K562 (cell line): ENCODE results near the gene CTDSPL. TPM values are rescaled to one million over a fixed set of nuclear protein-coding genes. Genes with fewer than 3 reads are reported as not detected.

Source experiments
- CBX1 ChIP-seq: sonication (generic); IDR thresholded peaks from 2 replicates; pipeline ENCODE4 v1.6.1; 2016; ENCODE audit warnings: antibody characterized with exemption, low read depth, mild to moderate bottlenecking
- ESRRA ChIP-seq: fragments of 450-650 bp; IDR thresholded peaks from 2 replicates; pipeline ENCODE4 v1.6.1; 2014; ENCODE audit warnings: low read depth, mild to moderate bottlenecking, moderate library complexity, borderline replicate concordance
- FOS ChIP-seq: IDR thresholded peaks from 3 replicates; pipeline ENCODE4 v1.6.1; 2011; ENCODE audit not compliant: insufficient read length; ENCODE audit errors: extremely low read depth
- GATAD2A ChIP-seq: fragments of 450-650 bp; IDR thresholded peaks from 2 replicates; pipeline ENCODE4 v1.6.1; 2017
- HDGF ChIP-seq: fragments of 450-650 bp; IDR thresholded peaks from 2 replicates; pipeline ENCODE4 v1.6.1; 2016
- IRF2 ChIP-seq: sonication (generic); formaldehyde crosslinking; IDR thresholded peaks from 2 replicates; pipeline ENCODE4 v1.8.1; 2022; ENCODE audit warnings: mild to moderate bottlenecking, missing genetic modification reagents
- LCOR ChIP-seq: sonication (generic); formaldehyde crosslinking; IDR thresholded peaks from 2 replicates; pipeline ENCODE4 v1.8.0; 2022; ENCODE audit warnings: mild to moderate bottlenecking, missing genetic modification reagents
- MCM2 ChIP-seq: fragments of 450-650 bp; IDR thresholded peaks from 2 replicates; pipeline ENCODE4 v1.6.1; 2017; ENCODE audit warnings: low read depth, mild to moderate bottlenecking
- MYNN ChIP-seq, 2 experiments: sonication (generic); formaldehyde crosslinking in 1 of 2; IDR thresholded peaks; 2 replicates each; pipeline versions ENCODE4 v1.5.0 to v1.6.1; 2016 to 2020; ENCODE audit warnings: antibody characterized with exemption in 1 of 2, missing genetic modification reagents in 1 of 2
- NCOA2 ChIP-seq, 2 experiments: fragments of 450-650 bp; IDR thresholded peaks; 2 replicates each; pipeline ENCODE4 v1.6.1; 2018; ENCODE audit warnings: mild to moderate bottlenecking in 2 of 2, moderate library complexity in 1 of 2; ENCODE audit not compliant: partially characterized antibody in 2 of 2
- NRF1 ChIP-seq, 2 experiments: fragments of 450-650 bp; IDR thresholded peaks in 1 of 2; conservative IDR thresholded peaks in 1 of 2; 2 replicates each; pipeline ENCODE4 v1.6.1; 2014; ENCODE audit warnings: mild to moderate bottlenecking in 2 of 2
- PCBP1 ChIP-seq: fragments of 200-400 bp; formaldehyde crosslinking; IDR thresholded peaks from 2 replicates; pipeline ENCODE4 v1.6.1; 2018; ENCODE audit warnings: mild to moderate bottlenecking, low read depth, low read length; ENCODE audit not compliant: poor library complexity, severe bottlenecking
- PHTF2 ChIP-seq: fragments of 250-450 bp; sonication (Bioruptor Pico); IDR thresholded peaks from 2 replicates; pipeline ENCODE4 v1.5.0; 2021; ENCODE audit warnings: mild to moderate bottlenecking
- PURB ChIP-seq: sonication (generic); formaldehyde crosslinking; IDR thresholded peaks from 2 replicates; pipeline ENCODE4 v1.9.0; 2021; ENCODE audit warnings: low read depth, mild to moderate bottlenecking, missing genetic modification reagents
- RBM17 ChIP-seq: fragments of 200-400 bp; formaldehyde crosslinking; IDR thresholded peaks from 2 replicates; pipeline ENCODE4 v1.6.1; 2017; ENCODE audit warnings: low read depth, mild to moderate bottlenecking, low read length, borderline replicate concordance
- SMARCE1 ChIP-seq: fragments of 450-650 bp; IDR thresholded peaks from 2 replicates; pipeline ENCODE4 v1.7.1; 2016; ENCODE audit warnings: mild to moderate bottlenecking
- ZBTB1 ChIP-seq: sonication (generic); formaldehyde crosslinking; IDR thresholded peaks from 2 replicates; pipeline ENCODE4 v1.8.1; 2023; ENCODE audit warnings: missing genetic modification reagents, low read depth, mild to moderate bottlenecking, borderline replicate concordance
- ZNF717 ChIP-seq: fragments of 250-450 bp; sonication (Bioruptor Pico); IDR thresholded peaks from 2 replicates; pipeline ENCODE4 v1.5.0; 2021
- polyA plus RNA-seq, 8 experiments: library from polyadenylated mRNA; depleted of rRNA in 4 of 8; stranded (reverse) in 5 of 8; unstranded in 3 of 8; fragments of >200 nt; fragmentation: Nextera tagmentation in 2 of 8; fragmentation: Illumina TruSeq in 1 of 8; extraction: Ambion mirVana in 2 of 8; extraction: Trizol in 1 of 8; gene quantifications; 2 replicates each; pipeline versions ENCODE4 v1.2.1 to v1.2.3, GENCODE V29; 2011 to 2014; ENCODE audit warnings: inconsistent platforms in 1 of 8, missing spikeins in 1 of 8
- total RNA-seq, 7 experiments: library from RNA; depleted of rRNA in 6 of 7; stranded (reverse); fragments of >200 nt in 6 of 7; fragmentation: Illumina TruSeq in 2 of 7; extraction: Trizol in 2 of 7; gene quantifications; 2 replicates each; pipeline versions ENCODE4 v1.2.1 to v1.2.3, GENCODE V29; 2011 to 2021; ENCODE audit warnings: low replicate concordance in 1 of 7
- TF ChIP-seq, protein P1 (sequence below), 2 experiments: fragments of 450-650 bp; IDR thresholded peaks; 2 replicates each; pipeline ENCODE4 v1.6.1; 2016
- TF ChIP-seq, protein P2 (sequence below): fragments of 250-450 bp; sonication (Bioruptor Pico); IDR thresholded peaks from 2 replicates; pipeline ENCODE4 v1.8.0; 2021; ENCODE audit warnings: borderline replicate concordance, mild to moderate bottlenecking, moderate library complexity; ENCODE audit not compliant: poor library complexity, severe bottlenecking
- TF ChIP-seq, protein P3 (sequence below): fragments of 450-650 bp; IDR thresholded peaks from 2 replicates; pipeline ENCODE4 v1.6.1; 2017; ENCODE audit warnings: antibody characterized with exemption, mild to moderate bottlenecking

The CTDSPL gene
- total and polyA plus RNA-seq, 9 of the 15 experiments (the other 6 are each of a cell fraction or from before 2014, with no cell fraction given), result 5.1 to 19.3 (median 11.3) TPM

DNA sequence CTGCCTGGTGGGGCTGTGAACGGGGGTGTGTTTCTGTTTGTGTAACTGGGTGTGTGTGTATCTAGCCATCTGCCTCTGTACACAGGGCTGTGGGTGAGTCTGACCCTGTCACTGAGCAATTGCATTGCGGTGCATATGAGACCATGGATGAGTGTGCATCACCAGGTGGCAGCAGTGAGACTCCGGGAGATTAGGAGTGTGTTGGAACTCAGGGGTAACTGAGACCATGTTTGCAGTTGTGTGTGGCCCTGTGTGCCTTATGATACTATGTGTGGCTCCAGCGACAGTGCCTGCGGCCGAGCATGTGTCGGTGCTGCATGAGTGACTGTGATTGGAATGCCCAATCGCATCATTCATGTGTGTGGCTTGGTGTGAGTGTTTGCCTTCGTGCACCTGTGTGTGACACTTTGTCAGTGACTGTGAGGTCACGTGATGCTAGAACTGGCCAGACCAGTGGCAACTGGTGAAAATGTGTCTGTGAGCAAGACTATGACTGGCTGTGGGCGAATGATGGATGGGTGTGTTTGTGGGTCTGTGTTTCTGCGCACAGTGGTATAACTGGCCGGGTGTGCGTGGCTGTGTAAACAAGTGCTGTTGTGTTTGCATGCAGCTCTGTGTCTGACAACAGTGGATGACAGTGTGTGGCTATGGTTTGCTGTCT is 142.9 kb downstream of the CTDSPL start (continued):
- TF ChIP-seq PURB (CRISPR knock-in tag) (no peak), RBM17 (no peak), PHTF2 (CRISPR knock-in tag) (no peak), NRF1 (conservative IDR thresholded peaks at IDR 0.05 in 1 of 2, IDR thresholded peaks at IDR 0.05 in 1 of 2) (no peak), IRF2 (CRISPR knock-in tag) (0 out of 2 replicates have a peak, but pooled peaks have one; percentile 48), ZBTB1 (CRISPR knock-in tag) (no peak), ESRRA (no peak), GATAD2A (no peak), HDGF (peak; percentile 66; the same call in 1 of the 2 replicates), PCBP1 (no peak), MCM2 (no peak), FOS (no peak), SMARCE1 (no peak), NCOA2 (IDR thresholded peaks at IDR 0.05; ENCODE audit: partially characterized antibody in 2 of 2) (no peak), ZNF717 (CRISPR knock-in tag) (no peak), CBX1 (no peak), LCOR (CRISPR knock-in tag) (no peak), MYNN (IDR thresholded peaks at IDR 0.05) (no peak), MYNN (CRISPR knock-in tag; IDR thresholded peaks at IDR 0.05) (no peak)
- TF ChIP-seq, protein P1, sequence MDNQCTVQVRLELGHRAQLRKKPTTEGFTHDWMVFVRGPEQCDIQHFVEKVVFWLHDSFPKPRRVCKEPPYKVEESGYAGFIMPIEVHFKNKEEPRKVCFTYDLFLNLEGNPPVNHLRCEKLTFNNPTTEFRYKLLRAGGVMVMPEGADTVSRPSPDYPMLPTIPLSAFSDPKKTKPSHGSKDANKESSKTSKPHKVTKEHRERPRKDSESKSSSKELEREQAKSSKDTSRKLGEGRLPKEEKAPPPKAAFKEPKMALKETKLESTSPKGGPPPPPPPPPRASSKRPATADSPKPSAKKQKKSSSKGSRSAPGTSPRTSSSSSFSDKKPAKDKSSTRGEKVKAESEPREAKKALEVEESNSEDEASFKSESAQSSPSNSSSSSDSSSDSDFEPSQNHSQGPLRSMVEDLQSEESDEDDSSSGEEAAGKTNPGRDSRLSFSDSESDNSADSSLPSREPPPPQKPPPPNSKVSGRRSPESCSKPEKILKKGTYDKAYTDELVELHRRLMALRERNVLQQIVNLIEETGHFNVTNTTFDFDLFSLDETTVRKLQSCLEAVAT (IDR thresholded peaks at IDR 0.05), result no peak
- TF ChIP-seq, protein P2, sequence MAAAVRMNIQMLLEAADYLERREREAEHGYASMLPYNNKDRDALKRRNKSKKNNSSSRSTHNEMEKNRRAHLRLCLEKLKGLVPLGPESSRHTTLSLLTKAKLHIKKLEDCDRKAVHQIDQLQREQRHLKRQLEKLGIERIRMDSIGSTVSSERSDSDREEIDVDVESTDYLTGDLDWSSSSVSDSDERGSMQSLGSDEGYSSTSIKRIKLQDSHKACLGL (CRISPR knock-in tag), result no peak
- TF ChIP-seq, protein P3, sequence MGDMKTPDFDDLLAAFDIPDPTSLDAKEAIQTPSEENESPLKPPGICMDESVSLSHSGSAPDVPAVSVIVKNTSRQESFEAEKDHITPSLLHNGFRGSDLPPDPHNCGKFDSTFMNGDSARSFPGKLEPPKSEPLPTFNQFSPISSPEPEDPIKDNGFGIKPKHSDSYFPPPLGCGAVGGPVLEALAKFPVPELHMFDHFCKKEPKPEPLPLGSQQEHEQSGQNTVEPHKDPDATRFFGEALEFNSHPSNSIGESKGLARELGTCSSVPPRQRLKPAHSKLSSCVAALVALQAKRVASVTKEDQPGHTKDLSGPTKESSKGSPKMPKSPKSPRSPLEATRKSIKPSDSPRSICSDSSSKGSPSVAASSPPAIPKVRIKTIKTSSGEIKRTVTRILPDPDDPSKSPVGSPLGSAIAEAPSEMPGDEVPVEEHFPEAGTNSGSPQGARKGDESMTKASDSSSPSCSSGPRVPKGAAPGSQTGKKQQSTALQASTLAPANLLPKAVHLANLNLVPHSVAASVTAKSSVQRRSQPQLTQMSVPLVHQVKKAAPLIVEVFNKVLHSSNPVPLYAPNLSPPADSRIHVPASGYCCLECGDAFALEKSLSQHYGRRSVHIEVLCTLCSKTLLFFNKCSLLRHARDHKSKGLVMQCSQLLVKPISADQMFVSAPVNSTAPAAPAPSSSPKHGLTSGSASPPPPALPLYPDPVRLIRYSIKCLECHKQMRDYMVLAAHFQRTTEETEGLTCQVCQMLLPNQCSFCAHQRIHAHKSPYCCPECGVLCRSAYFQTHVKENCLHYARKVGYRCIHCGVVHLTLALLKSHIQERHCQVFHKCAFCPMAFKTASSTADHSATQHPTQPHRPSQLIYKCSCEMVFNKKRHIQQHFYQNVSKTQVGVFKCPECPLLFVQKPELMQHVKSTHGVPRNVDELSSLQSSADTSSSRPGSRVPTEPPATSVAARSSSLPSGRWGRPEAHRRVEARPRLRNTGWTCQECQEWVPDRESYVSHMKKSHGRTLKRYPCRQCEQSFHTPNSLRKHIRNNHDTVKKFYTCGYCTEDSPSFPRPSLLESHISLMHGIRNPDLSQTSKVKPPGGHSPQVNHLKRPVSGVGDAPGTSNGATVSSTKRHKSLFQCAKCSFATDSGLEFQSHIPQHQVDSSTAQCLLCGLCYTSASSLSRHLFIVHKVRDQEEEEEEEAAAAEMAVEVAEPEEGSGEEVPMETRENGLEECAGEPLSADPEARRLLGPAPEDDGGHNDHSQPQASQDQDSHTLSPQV, result no peak
